ENCODE results near the gene SMAP1.

GRCh38 chr6:70834520-70834919, 166.8 kb downstream of the SMAP1 start:
- no peak for TF ChIP-seq CTCF (IDR thresholded peaks at IDR 0.05)
- no peak for TF ChIP-seq POLR2AphosphoS5 (IDR thresholded peaks at IDR 0.05)

All from prostate gland (tissue), 2 donors.